Calu3 (cell line): Measurements from ENCODE around the gene NUDT8. TPM values are rescaled to one million over a fixed set of nuclear protein-coding genes. Genes with fewer than 3 reads are reported as not detected.

ENCODE experiments used
- BruUV-seq: library from RNA; stranded (reverse); fragments of 400-500 nt; replicated peaks from 2 replicates; lab custom pipeline; 2021; lab: Mats Ljungman, UMichigan
- CTCF ChIA-PET: fragments of 300-600 bp; sonication (Branson Sonifier 250); formaldehyde crosslinking; loops from one replicate; lab custom pipeline; 2022; ENCODE audit warnings: antibody characterized with exemption; lab: Charles Lee
- DNase-seq: peaks from one replicate; pipeline ENCODE4 v3.0.0; 2022
- H3K27ac Mint-ChIP-seq: one replicate; pipeline ENCODE4 v1.8.0; 2022; ENCODE audit warnings: mixed read lengths; ENCODE audit not compliant: unreplicated experiment
- H3K27me3 Mint-ChIP-seq: one replicate; pipeline ENCODE4 v1.8.0; 2022; ENCODE audit warnings: mixed read lengths; ENCODE audit not compliant: unreplicated experiment
- H3K36me3 Mint-ChIP-seq: one replicate; pipeline ENCODE4 v1.8.0; 2022; ENCODE audit warnings: mild to moderate bottlenecking, moderate library complexity, mixed read lengths; ENCODE audit not compliant: insufficient read depth, unreplicated experiment
- H3K4me1 Mint-ChIP-seq: one replicate; pipeline ENCODE4 v1.8.0; 2022; ENCODE audit warnings: mild to moderate bottlenecking, low read depth, mixed read lengths; ENCODE audit not compliant: unreplicated experiment
- H3K4me3 Mint-ChIP-seq: one replicate; pipeline ENCODE4 v1.8.0; 2022; ENCODE audit warnings: mild to moderate bottlenecking, low read depth, moderate library complexity, mixed read lengths; ENCODE audit not compliant: unreplicated experiment
- H3K9me3 Mint-ChIP-seq: one replicate; pipeline ENCODE4 v1.8.0; 2022; ENCODE audit warnings: low read depth, mixed read lengths; ENCODE audit not compliant: unreplicated experiment
- intact Hi-C: fragments of 100-400 bp; cut with micrococcal nuclease; formaldehyde crosslinking; loops from one replicate; pipeline ENCODE4 v1.10.0; 2022; ENCODE audit not compliant: unreplicated experiment
- total RNA-seq: library from RNA; stranded (reverse); gene quantifications from 2 replicates; pipeline ENCODE4 v1.2.3, GENCODE V29; 2022
- TF ChIP-seq, protein P1 (sequence below): fragments of 200-600 bp; IDR thresholded peaks from one replicate; pipeline ENCODE4 v1.8.0; 2022; ENCODE audit warnings: antibody characterized with exemption; ENCODE audit not compliant: unreplicated experiment

Gene NUDT8
- total RNA-seq, 1 experiment from 2014 or later, result 9.7 TPM

DNA sequence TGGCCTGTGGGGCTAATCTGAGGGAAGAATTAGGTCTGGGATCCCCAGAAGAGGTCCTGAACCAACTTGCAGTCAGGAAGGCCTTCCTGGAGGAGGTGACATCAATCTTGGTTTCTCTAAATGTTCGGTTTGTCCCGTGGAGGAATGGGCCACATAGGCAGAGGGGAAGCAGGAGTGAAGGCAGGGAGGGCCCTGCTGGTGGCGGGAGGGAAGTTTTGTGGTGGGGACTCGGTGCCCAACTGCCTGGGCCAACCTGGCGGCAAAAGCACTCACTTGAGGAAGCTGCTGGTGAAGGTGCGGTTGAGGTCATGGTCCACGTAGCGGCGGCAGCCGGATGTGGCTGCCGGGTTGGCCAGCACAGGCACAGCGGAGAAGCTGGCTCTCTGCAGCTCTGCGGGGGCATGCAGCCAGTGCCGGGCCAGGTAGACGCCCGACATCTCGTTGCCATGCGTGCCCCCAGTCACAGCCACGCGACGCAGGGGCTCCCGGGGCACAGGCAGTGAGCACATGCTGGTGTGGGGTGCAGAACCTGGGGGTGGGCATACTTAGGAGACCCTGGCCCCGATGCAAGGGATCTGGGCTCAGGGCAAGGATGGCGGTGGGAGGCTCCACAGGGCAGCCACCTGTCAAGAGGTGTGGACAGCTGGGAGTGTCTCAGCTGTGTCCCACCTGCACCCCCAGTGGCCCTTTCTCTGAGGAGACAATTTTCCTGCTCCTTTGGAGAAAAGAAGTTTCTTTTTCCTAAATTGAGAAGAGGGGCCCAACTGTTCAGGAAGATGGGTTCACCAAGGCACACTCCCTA, 17.0 kb upstream of the NUDT8 start:
- BruUV-seq, result no TSS peak
- intact Hi-C loops, result no loop called here
- no peak overlapping the region for H3K27ac Mint-ChIP-seq
- H3K9me3 Mint-ChIP-seq, result no peaks in the 10 kb centered on the region
- TF ChIP-seq, protein P1, sequence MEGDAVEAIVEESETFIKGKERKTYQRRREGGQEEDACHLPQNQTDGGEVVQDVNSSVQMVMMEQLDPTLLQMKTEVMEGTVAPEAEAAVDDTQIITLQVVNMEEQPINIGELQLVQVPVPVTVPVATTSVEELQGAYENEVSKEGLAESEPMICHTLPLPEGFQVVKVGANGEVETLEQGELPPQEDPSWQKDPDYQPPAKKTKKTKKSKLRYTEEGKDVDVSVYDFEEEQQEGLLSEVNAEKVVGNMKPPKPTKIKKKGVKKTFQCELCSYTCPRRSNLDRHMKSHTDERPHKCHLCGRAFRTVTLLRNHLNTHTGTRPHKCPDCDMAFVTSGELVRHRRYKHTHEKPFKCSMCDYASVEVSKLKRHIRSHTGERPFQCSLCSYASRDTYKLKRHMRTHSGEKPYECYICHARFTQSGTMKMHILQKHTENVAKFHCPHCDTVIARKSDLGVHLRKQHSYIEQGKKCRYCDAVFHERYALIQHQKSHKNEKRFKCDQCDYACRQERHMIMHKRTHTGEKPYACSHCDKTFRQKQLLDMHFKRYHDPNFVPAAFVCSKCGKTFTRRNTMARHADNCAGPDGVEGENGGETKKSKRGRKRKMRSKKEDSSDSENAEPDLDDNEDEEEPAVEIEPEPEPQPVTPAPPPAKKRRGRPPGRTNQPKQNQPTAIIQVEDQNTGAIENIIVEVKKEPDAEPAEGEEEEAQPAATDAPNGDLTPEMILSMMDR, result no peak
- no peak overlapping the region for H3K4me3 Mint-ChIP-seq
- peak; percentile 58 for DNase-seq
- H3K36me3 Mint-ChIP-seq, result peaks cover 11% of the 10 kb centered on the region
- CTCF ChIA-PET, result interaction anchor here (0.5 to 0.9 kb wide), 5 partner anchors 10 to 305 kb away, joined by 3 to 7 read pairs (median 3); no protein-coding TSS in a partner anchor
- H3K4me1 Mint-ChIP-seq, result no peaks in the 10 kb centered on the region
- no peaks in the 10 kb centered on the region for H3K27me3 Mint-ChIP-seq

- H3K36me3 Mint-ChIP-seq, result peaks cover 9% of the 10 kb centered on the region
- CTCF ChIA-PET, result interaction anchor here (0.5 to 0.6 kb wide), 3 partner anchors 10 to 67 kb away, joined by 3 to 7 read pairs (median 3); no protein-coding TSS in a partner anchor
- intact Hi-C loops, result no loop called here
- no peak overlapping the region for H3K4me3 Mint-ChIP-seq
- H3K9me3 Mint-ChIP-seq, result no peaks in the 10 kb centered on the region
- no TSS peak for BruUV-seq
- TF ChIP-seq, protein P1, result no peak
- no peak overlapping the region for H3K27ac Mint-ChIP-seq
- no peaks in the 10 kb centered on the region for H3K27me3 Mint-ChIP-seq
- no peak for DNase-seq
- H3K4me1 Mint-ChIP-seq, result no peaks in the 10 kb centered on the region
These were observed 16.1 kb upstream of the NUDT8 start for GRCh38 chr11:67645521-67646461.

- intact Hi-C loops, result no loop called here
- no peaks in the 10 kb centered on the region for H3K27me3 Mint-ChIP-seq
These were observed 15.0 kb upstream of the NUDT8 start for GRCh38 chr11:67644472-67645418.

More at GRCh38 chr11:67644472-67645418, 15.0 kb upstream of the NUDT8 start:
- no peaks in the 10 kb centered on the region for H3K4me1 Mint-ChIP-seq
- no peaks in the 10 kb centered on the region for H3K9me3 Mint-ChIP-seq
- H3K4me3 Mint-ChIP-seq, result no peak overlapping the region
- H3K27ac Mint-ChIP-seq, result no peak overlapping the region
- no peak for DNase-seq
- CTCF ChIA-PET, result no interaction called here
- BruUV-seq, result no TSS peak
- TF ChIP-seq, protein P1, result no peak
- no peaks in the 10 kb centered on the region for H3K36me3 Mint-ChIP-seq
